ENCODE data around the gene MYCL. TPM values are rescaled to one million over a fixed set of nuclear protein-coding genes. Genes with fewer than 3 reads are reported as not detected.

MYCL gene
- total and polyA plus RNA-seq, 2 of the 13 experiments (the other 11 are each of a cell fraction or from before 2014, with no cell fraction given) = 0.31 to 1.7 TPM

DNA sequence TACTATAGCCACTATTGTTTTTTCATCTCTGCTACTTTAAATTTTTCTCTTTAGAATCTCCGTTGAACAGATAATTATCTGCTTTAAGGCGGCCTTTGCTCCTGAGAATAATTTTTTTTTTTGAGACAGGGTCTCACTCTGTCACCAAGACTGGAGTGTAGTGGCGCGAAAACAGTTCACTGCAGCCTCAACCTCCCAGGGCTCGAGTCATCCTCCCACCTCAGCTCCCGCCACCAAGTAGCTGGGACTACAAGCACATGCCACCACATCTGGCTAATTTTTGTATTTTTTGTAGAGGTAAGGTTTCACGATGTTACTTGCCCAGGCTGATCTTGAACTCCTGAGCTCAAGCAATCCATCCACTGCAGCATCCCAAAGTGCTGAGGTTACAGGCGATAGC, 47.0 kb downstream of the MYCL start:
- Histone ChIP-seq H3K27me3 (ENCODE audit: control insufficient read depth in 1 of 2, insufficient read depth in 2 of 2, low read length in 2 of 2) (no peaks in the 10 kb centered on the region), H3K9ac (ENCODE audit: insufficient read depth, low read depth, low read length) (no peak overlapping the region), H3K4me3 (replicated peaks in 1 of 3; ENCODE audit: insufficient read depth in 1 of 3, low read depth in 2 of 3, low read length in 3 of 3) (no peak overlapping the region), H4K20me1 (ENCODE audit: insufficient read depth, low read length) (peaks cover 11% of the 10 kb centered on the region; the same call in 1 of the 2 replicates), H2AFZ (ENCODE audit: low read length) (no peak overlapping the region), H3K36me3 (replicated peaks in 1 of 2; ENCODE audit: control insufficient read depth in 1 of 2, insufficient read depth in 2 of 2, low read length in 2 of 2) (peaks cover 5 to 33% of the 10 kb centered on the region in 2 experiments; a peak in 4 of 5 replicates), H3K4me2 (ENCODE audit: low read depth, low read length) (no peak overlapping the region), H3K9me3 (ENCODE audit: low read length) (no peaks in the 10 kb centered on the region), H3K79me2 (ENCODE audit: insufficient read depth, low read length) (peaks cover 27% of the 10 kb centered on the region), H3K4me1 (ENCODE audit: insufficient read depth, low read length) (peaks cover 27% of the 10 kb centered on the region), H3K27ac (ENCODE audit: extremely low read length, insufficient read depth, low read length) (no peak overlapping the region)
- BruUV-seq (replicated peaks) = no TSS peak
- DNase-seq (ENCODE audit: low spot score) (no peak), FAIRE-seq (no peak), ATAC-seq (no peak)
- CTCF ChIA-PET (ENCODE audit: low intra/inter-chr PET ratio, low total read pairs) = no interaction called here
- POLR2A ChIA-PET = no interaction called here
- WGBS (ENCODE audit: low lambda C conversion rate) = 96% methylated on average over 8 of the region's 8 CpGs
- in situ Hi-C loops (cut with HindIII; ENCODE audit: extremely low pct_ligation_motif_present, low pct_unique_long_range_greater_than_20kb) (no loop called here), intact Hi-C loops (cut with micrococcal nuclease; ENCODE audit: unreplicated experiment) (loop anchor here (5.0 kb wide), 1 partner anchor 48 kb away; the partner anchor contains the start of gene MYCL)
- TF ChIP-seq CENPBD1 (CRISPR knock-in tag; IDR thresholded peaks at IDR 0.05; ENCODE audit: borderline replicate concordance, low read depth) (no peak), FOXA3 (CRISPR knock-in tag; IDR thresholded peaks at IDR 0.05) (no peak), IKZF5 (CRISPR knock-in tag; IDR thresholded peaks at IDR 0.05) (no peak), FOXM1 (CRISPR knock-in tag; IDR thresholded peaks at IDR 0.05) (no peak), ZBTB37 (CRISPR knock-in tag; IDR thresholded peaks at IDR 0.05) (no peak), KDM5A (IDR thresholded peaks at IDR 0.05; ENCODE audit: borderline replicate concordance, low read length) (no peak), ZNF33A (CRISPR knock-in tag; IDR thresholded peaks at IDR 0.05; ENCODE audit: borderline replicate concordance) (no peak), ZNF616 (CRISPR knock-in tag; IDR thresholded peaks at IDR 0.05; ENCODE audit: low read depth) (no peak), BRD4 (CRISPR knock-in tag; IDR thresholded peaks at IDR 0.05) (no peak)
- TF ChIP-seq, protein P1, sequence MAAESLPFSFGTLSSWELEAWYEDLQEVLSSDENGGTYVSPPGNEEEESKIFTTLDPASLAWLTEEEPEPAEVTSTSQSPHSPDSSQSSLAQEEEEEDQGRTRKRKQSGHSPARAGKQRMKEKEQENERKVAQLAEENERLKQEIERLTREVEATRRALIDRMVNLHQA (CRISPR knock-in tag; IDR thresholded peaks at IDR 0.05) = no peak
